Mucosa of rectum (tissue), 2 donors: ENCODE results near the gene TRAPPC4.
"Not testable (repeated sequence)": the region's sequence is repeated elsewhere in the genome, so short reads cannot be mapped to it uniquely, and the experiment has no call there.

ENCODE experiments used
- H3K27ac ChIP-seq, 2 donors: one replicate each; pipeline ENCODE4 v1.7.0; 2013; ENCODE audit warnings: inconsistent platforms in 2 of 2, low read depth in 2 of 2, low read length in 2 of 2
- H3K27me3 ChIP-seq, 2 donors: one replicate each; pipeline ENCODE4 v1.7.0; 2013; ENCODE audit warnings: low read length in 2 of 2; ENCODE audit not compliant: control insufficient read depth in 2 of 2, insufficient read depth in 2 of 2
- H3K36me3 ChIP-seq, 2 donors: one replicate each; pipeline ENCODE4 v1.7.0; 2013; ENCODE audit warnings: low read length in 2 of 2; ENCODE audit not compliant: control insufficient read depth in 2 of 2, insufficient read depth in 2 of 2
- H3K4me1 ChIP-seq, 2 donors: one replicate each; pipeline ENCODE4 v1.7.0; 2013; ENCODE audit warnings: low read length in 2 of 2, mild to moderate bottlenecking in 1 of 2; ENCODE audit not compliant: control insufficient read depth in 2 of 2, insufficient read depth in 2 of 2
- H3K4me3 ChIP-seq, 2 donors: one replicate each; pipeline ENCODE4 v1.7.0; 2013; ENCODE audit warnings: low read length in 2 of 2
- H3K9ac ChIP-seq, 2 donors: one replicate each; pipeline ENCODE4 v1.7.0; 2013; ENCODE audit warnings: low read length in 2 of 2, low read depth in 1 of 2, mild to moderate bottlenecking in 1 of 2
- H3K9me3 ChIP-seq, 2 donors: one replicate each; pipeline ENCODE4 v1.7.0; 2013; ENCODE audit warnings: low read length in 2 of 2; ENCODE audit not compliant: control insufficient read depth in 2 of 2
- donor health status: healthy.
- donor health status: Normal muscosa, but diverticular disease.

The TRAPPC4 gene

GRCh38 chr11:118988280-118988679, 30.3 kb upstream of the TRAPPC4 start:
- Histone ChIP-seq H3K9ac (no peak overlapping the region), H3K9me3 (no peaks in the 10 kb centered on the region), H3K27ac (no peak overlapping the region), H3K27me3 (no peaks in the 10 kb centered on the region), H3K4me1 (no peaks in the 10 kb centered on the region), H3K36me3 (no peaks in the 10 kb centered on the region), H3K4me3 (no peak overlapping the region)

- H3K27me3 ChIP-seq, H3K27ac ChIP-seq, H3K4me1 ChIP-seq, H3K4me3 ChIP-seq, H3K36me3 ChIP-seq, H3K9me3 ChIP-seq, H3K9ac ChIP-seq: not testable (repeated sequence)
Observed at GRCh38 chr11:118991486-118992038, 27.0 kb upstream of the TRAPPC4 start.

- H3K9ac ChIP-seq, result peak overlapping the region; percentile 72 to 89
- no peaks in the 10 kb centered on the region for H3K27me3 ChIP-seq
- peak overlapping the region; percentile 68 to 100 for H3K4me3 ChIP-seq
- peak overlapping the region in 1 of 2 donors; percentile 69 for H3K27ac ChIP-seq
- no peaks in the 10 kb centered on the region for H3K9me3 ChIP-seq
- H3K4me1 ChIP-seq, result peaks cover 17 to 18% of the 10 kb centered on the region in 2 donors
- peaks cover 0 to 7% of the 10 kb centered on the region in 2 donors for H3K36me3 ChIP-seq
Observed at GRCh38 chr11:118996926-118997626, 21.5 kb upstream of the TRAPPC4 start.

- Histone ChIP-seq H3K9me3 (no peaks in the 10 kb centered on the region), H3K9ac (peak within 1 kb of the TSS; percentile 74 to 89), H3K4me3 (peak within 1 kb of the TSS; percentile 68 to 100), H3K36me3 (peaks cover 0 to 10% of the 10 kb centered on the region in 2 donors), H3K4me1 (peaks cover 17 to 18% of the 10 kb centered on the region in 2 donors), H3K27ac (peak within 1 kb of the TSS; percentile 35 to 69), H3K27me3 (no peaks in the 10 kb centered on the region)
Observed at GRCh38 chr11:118997627-118998387, 20.8 kb upstream of the TRAPPC4 start, which contains the start of gene CENATAC. Gene CENATAC, plus strand, starts transcription at chr11:118998138. Its CDS starts 60 bp downstream, at chr11:118998198.

GRCh38 chr11:118998388-118998717, 20.2 kb upstream of the TRAPPC4 start:
- H3K4me1 ChIP-seq, result peaks cover 17 to 18% of the 10 kb centered on the region in 2 donors
- peak overlapping the region; percentile 74 to 89 for H3K9ac ChIP-seq
- H3K4me3 ChIP-seq, result peak overlapping the region; percentile 68 to 100
- H3K36me3 ChIP-seq, result peaks cover 0 to 14% of the 10 kb centered on the region in 2 donors
- peak overlapping the region; percentile 35 to 69 for H3K27ac ChIP-seq
- no peaks in the 10 kb centered on the region for H3K9me3 ChIP-seq
- no peaks in the 10 kb centered on the region for H3K27me3 ChIP-seq

GRCh38 chr11:118998822-118999221, 19.7 kb upstream of the TRAPPC4 start:
- Histone ChIP-seq H3K9ac (peak overlapping the region; percentile 74 to 89), H3K4me3 (peak overlapping the region; percentile 68 to 100), H3K36me3 (peaks cover 0 to 14% of the 10 kb centered on the region in 2 donors), H3K9me3 (no peaks in the 10 kb centered on the region), H3K4me1 (peaks cover 17 to 18% of the 10 kb centered on the region in 2 donors), H3K27ac (peak overlapping the region in 1 of 2 donors; percentile 69), H3K27me3 (no peaks in the 10 kb centered on the region)

GRCh38 chr11:119000906-119001305, 17.7 kb upstream of the TRAPPC4 start:
- Histone ChIP-seq H3K4me3 (no peak overlapping the region), H3K27me3 (no peaks in the 10 kb centered on the region), H3K9me3 (no peaks in the 10 kb centered on the region), H3K9ac (no peak overlapping the region), H3K27ac (no peak overlapping the region), H3K36me3 (peaks cover 0 to 22% of the 10 kb centered on the region in 2 donors), H3K4me1 (peaks cover 17 to 18% of the 10 kb centered on the region in 2 donors)

GRCh38 chr11:119006656-119007055, 11.9 kb upstream of the TRAPPC4 start:
- Histone ChIP-seq H3K4me3 (no peak overlapping the region), H3K27ac (no peak overlapping the region), H3K9ac (no peak overlapping the region), H3K36me3 (peaks cover 13 to 33% of the 10 kb centered on the region in 2 donors), H3K9me3 (no peaks in the 10 kb centered on the region), H3K27me3 (no peaks in the 10 kb centered on the region), H3K4me1 (no peaks in the 10 kb centered on the region)

GRCh38 chr11:119011476-119012053, 7.0 kb upstream of the TRAPPC4 start:
- H3K36me3 ChIP-seq, result peaks cover 49 to 59% of the 10 kb centered on the region in 2 donors
- no peaks in the 10 kb centered on the region for H3K27me3 ChIP-seq
- no peaks in the 10 kb centered on the region for H3K9me3 ChIP-seq
- no peak overlapping the region for H3K4me3 ChIP-seq
- H3K9ac ChIP-seq, result no peak overlapping the region
- no peak overlapping the region for H3K27ac ChIP-seq
- peaks cover 0 to 4% of the 10 kb centered on the region in 2 donors for H3K4me1 ChIP-seq
